ENCODE results near the gene ANKRD13A. TPM values are rescaled to one million over a fixed set of nuclear protein-coding genes. Genes with fewer than 3 reads are reported as not detected.
A peak's percentile ranks its signal among the peaks of the same experiment; 100 is the strongest.
"Not testable (repeated sequence)": the region's sequence is repeated elsewhere in the genome, so short reads cannot be mapped to it uniquely, and the experiment has no call there.

The ANKRD13A gene
- polyA plus RNA-seq, 6 donors from 2014 or later: 65.4 to 95.4 (median 78.7) TPM

GRCh38 chr12:109963743-109964429 is 35.3 kb upstream of the ANKRD13A start:
- no peaks in the 10 kb centered on the region for H3K27me3 Mint-ChIP-seq
- H3K36me3 Mint-ChIP-seq: peaks cover 17 to 18% of the 10 kb centered on the region in 2 donors
- DNase-seq (no peak), ATAC-seq (ENCODE audit: low read depth in 2 of 2) (no peak)
- H3K4me3 Mint-ChIP-seq: no peak overlapping the region
- H3K27ac Mint-ChIP-seq: peak overlapping the region in 5 of 6 donors; percentile 29 to 93 (median 67)
- H3K4me1 Mint-ChIP-seq: peaks cover 0 to 9% (median 3%) of the 10 kb centered on the region in 3 donors
- H3K9me3 Mint-ChIP-seq: no peaks in the 10 kb centered on the region

DNA sequence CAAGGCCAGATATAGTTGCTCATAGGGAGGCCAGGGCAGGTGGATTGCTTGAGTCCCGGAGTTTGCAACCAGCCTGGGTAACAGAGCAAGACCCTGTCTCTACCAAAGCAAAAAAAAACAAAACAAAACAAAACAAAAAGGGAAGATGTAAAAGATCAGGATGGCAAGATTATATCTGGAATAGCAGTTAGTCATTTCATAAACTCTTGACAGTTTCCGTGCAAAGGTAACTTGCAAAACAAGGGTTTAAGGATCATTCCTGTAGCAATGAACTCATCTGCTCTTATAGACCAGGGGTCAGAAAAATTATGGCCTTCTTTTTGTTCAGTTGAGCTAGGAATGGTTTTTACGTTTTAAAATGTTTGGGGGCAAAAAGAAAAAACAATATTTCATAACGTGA is 32.7 kb upstream of the ANKRD13A start:
- peak overlapping the region in 1 of 6 donors; percentile 92 for H3K27ac Mint-ChIP-seq
- no peak overlapping the region for H3K4me3 Mint-ChIP-seq
- H3K36me3 Mint-ChIP-seq: peaks cover 17 to 26% of the 10 kb centered on the region in 2 donors
- ATAC-seq (ENCODE audit: low read depth in 2 of 2) (no peak), DNase-seq (no peak)
- H3K4me1 Mint-ChIP-seq: peaks cover 0 to 9% (median 3%) of the 10 kb centered on the region in 3 donors
- no peaks in the 10 kb centered on the region for H3K27me3 Mint-ChIP-seq
- no peaks in the 10 kb centered on the region for H3K9me3 Mint-ChIP-seq

GRCh38 chr12:109967383-109968031 is 31.7 kb upstream of the ANKRD13A start:
- peaks cover 17 to 26% of the 10 kb centered on the region in 2 donors for H3K36me3 Mint-ChIP-seq
- H3K4me1 Mint-ChIP-seq: peaks cover 0 to 9% (median 3%) of the 10 kb centered on the region in 3 donors
- H3K9me3 Mint-ChIP-seq: no peaks in the 10 kb centered on the region
- H3K27ac Mint-ChIP-seq: peak overlapping the region in 2 of 6 donors; percentile 36 to 44
- H3K27me3 Mint-ChIP-seq: no peaks in the 10 kb centered on the region
- ATAC-seq (ENCODE audit: low read depth in 2 of 2) (no peak), DNase-seq (no peak)
- H3K4me3 Mint-ChIP-seq: no peak overlapping the region

DNA sequence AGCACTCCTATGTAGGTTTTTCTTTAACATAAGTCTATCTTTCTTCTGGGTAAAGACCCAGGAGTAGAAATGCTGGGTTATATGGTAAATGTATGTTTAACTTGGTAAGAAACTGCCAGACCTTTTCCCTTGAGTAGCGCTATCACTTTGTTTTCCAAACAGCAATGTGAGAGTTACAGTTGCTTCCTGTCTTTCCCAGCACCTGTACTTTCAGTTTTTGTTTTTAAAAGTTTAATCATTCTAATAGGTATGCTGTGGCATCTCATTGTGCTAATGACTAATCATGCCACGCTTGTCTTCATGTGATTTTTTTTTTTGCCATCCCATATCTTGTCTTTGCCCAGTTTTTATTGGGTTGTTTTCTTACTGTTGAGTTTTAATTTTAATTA is 31.2 kb upstream of the ANKRD13A start:
- Mint-ChIP-seq H3K27me3 (no peaks in the 10 kb centered on the region), H3K4me3 (no peak overlapping the region), H3K9me3 (no peaks in the 10 kb centered on the region), H3K4me1 (peaks cover 0 to 9% (median 5%) of the 10 kb centered on the region in 3 donors), H3K36me3 (peaks cover 17 to 26% of the 10 kb centered on the region in 2 donors), H3K27ac (peak overlapping the region in 1 of 6 donors; percentile 36)
- no peak for DNase-seq
- ATAC-seq (ENCODE audit: low read depth in 2 of 2): no peak

GRCh38 chr12:109968801-109969200 is 30.4 kb upstream of the ANKRD13A start:
- DNase-seq (no peak), ATAC-seq (ENCODE audit: low read depth in 2 of 2) (no peak)
- H3K27me3 Mint-ChIP-seq: no peaks in the 10 kb centered on the region
- H3K36me3 Mint-ChIP-seq: peaks cover 17 to 26% of the 10 kb centered on the region in 2 donors
- no peak overlapping the region for H3K27ac Mint-ChIP-seq
- H3K9me3 Mint-ChIP-seq: peaks cover 0 to 2% (median 0%) of the 10 kb centered on the region in 7 donors
- no peak overlapping the region for H3K4me3 Mint-ChIP-seq
- peaks cover 7 to 12% (median 11%) of the 10 kb centered on the region in 3 donors for H3K4me1 Mint-ChIP-seq

DNA sequence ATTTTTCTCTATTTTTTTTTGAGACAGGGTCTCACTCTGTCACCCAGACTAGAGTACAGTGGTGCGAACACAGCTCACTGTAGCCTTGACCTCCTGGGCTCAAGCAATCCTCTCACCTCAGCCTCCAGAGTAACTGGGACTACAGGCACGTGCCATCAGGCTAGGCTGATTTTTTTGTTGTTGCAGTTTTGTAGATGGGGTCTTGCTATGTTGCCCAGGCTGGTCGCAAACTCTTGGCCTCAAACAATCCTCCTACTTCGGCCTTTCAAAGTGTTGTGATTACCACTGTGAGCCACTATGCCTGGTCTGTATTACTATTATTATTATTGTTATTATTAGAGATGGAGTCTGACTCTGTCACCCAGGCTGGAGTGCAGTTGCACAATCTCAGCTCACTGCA is 26.4 kb upstream of the ANKRD13A start:
- peaks cover 6 to 15% of the 10 kb centered on the region in 2 donors for H3K36me3 Mint-ChIP-seq
- no peak for DNase-seq

GRCh38 chr12:109981311-109981710 is 17.9 kb upstream of the ANKRD13A start:
- H3K27me3 Mint-ChIP-seq: no peaks in the 10 kb centered on the region
- peaks cover 4 to 19% (median 10%) of the 10 kb centered on the region in 3 donors for H3K4me1 Mint-ChIP-seq
- ATAC-seq (ENCODE audit: low read depth in 2 of 2) (no peak), DNase-seq (no peak)
- H3K27ac Mint-ChIP-seq: peak overlapping the region in 1 of 6 donors; percentile 22
- peaks cover 0 to 6% (median 0%) of the 10 kb centered on the region in 7 donors for H3K9me3 Mint-ChIP-seq
- H3K4me3 Mint-ChIP-seq: no peak overlapping the region
- peaks cover 15 to 27% of the 10 kb centered on the region in 2 donors for H3K36me3 Mint-ChIP-seq

More for the DNA sequence above, 26.4 kb upstream of the ANKRD13A start:
- Mint-ChIP-seq H3K27ac (peak overlapping the region in 2 of 6 donors; percentile 83 to 93), H3K9me3 (peaks cover 0 to 2% (median 0%) of the 10 kb centered on the region in 7 donors), H3K4me3 (no peak overlapping the region), H3K4me1 (peaks cover 6 to 14% (median 8%) of the 10 kb centered on the region in 3 donors), H3K27me3 (no peaks in the 10 kb centered on the region)
- ATAC-seq (ENCODE audit: low read depth in 2 of 2): no peak

GRCh38 chr12:109982210-109982609 is 17.0 kb upstream of the ANKRD13A start:
- peak overlapping the region in 5 of 6 donors; percentile 24 to 95 (median 63) for H3K27ac Mint-ChIP-seq
- peaks cover 0 to 6% (median 0%) of the 10 kb centered on the region in 7 donors for H3K9me3 Mint-ChIP-seq
- DNase-seq (no peak), ATAC-seq (ENCODE audit: low read depth in 2 of 2) (no peak)
- H3K36me3 Mint-ChIP-seq: peaks cover 15 to 27% of the 10 kb centered on the region in 2 donors
- H3K4me3 Mint-ChIP-seq: no peak overlapping the region
- H3K4me1 Mint-ChIP-seq: peaks cover 4 to 19% (median 10%) of the 10 kb centered on the region in 3 donors
- no peaks in the 10 kb centered on the region for H3K27me3 Mint-ChIP-seq

DNA sequence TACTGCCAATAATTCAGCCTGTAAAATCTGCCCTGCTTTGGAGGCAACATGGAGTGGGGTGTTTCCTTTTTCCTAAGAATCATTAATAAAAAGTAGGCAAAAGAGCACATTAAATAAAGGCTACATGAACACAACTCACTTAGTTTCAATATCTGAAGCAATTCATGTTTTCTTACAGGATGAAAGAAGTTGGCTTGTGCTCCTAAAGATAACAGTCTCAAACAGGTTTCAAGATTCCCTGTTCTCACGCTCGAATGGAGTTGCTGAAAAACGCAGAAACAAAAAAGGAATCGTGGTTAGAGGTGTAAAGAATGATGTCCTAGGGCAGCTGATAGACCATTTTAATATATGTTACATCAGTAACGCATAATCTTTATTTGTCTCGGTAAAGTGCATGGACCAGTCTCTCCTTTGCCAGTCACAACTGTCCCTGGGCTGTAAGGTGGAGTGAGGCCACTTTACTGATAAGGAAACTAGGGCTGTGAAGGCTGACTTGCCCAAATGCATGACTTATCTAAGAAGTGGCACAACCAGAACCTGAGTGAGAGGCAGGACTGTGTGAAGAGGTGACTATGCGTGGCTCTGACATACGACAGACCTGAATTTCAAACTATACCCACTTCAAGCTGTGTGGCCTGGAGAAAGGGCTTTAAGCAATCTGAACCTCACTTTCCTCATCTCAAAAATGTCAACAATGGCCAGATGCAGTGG is 15.6 kb upstream of the ANKRD13A start:
- no peak overlapping the region for H3K4me3 Mint-ChIP-seq
- no peaks in the 10 kb centered on the region for H3K27me3 Mint-ChIP-seq
- peaks cover 10 to 21% of the 10 kb centered on the region in 2 donors for H3K36me3 Mint-ChIP-seq
- peak overlapping the region in 2 of 6 donors; percentile 63 to 74 for H3K27ac Mint-ChIP-seq
- peaks cover 4 to 15% (median 10%) of the 10 kb centered on the region in 3 donors for H3K4me1 Mint-ChIP-seq
- no peak for DNase-seq
- H3K9me3 Mint-ChIP-seq: peaks cover 0 to 4% (median 0%) of the 10 kb centered on the region in 7 donors
- ATAC-seq (ENCODE audit: low read depth in 2 of 2): no peak

- Mint-ChIP-seq H3K36me3 (peaks cover 9 to 17% of the 10 kb centered on the region in 2 donors), H3K4me1 (peaks cover 11 to 23% (median 19%) of the 10 kb centered on the region in 3 donors)
- DNase-seq; H3K9me3 Mint-ChIP-seq; H3K27me3 Mint-ChIP-seq; H3K4me3 Mint-ChIP-seq; ATAC-seq (ENCODE audit: low read depth in 2 of 2); H3K27ac Mint-ChIP-seq: not testable (repeated sequence)
Measured at GRCh38 chr12:109986236-109986635, 13.0 kb upstream of the ANKRD13A start.

GRCh38 chr12:109987615-109988014 is 11.6 kb upstream of the ANKRD13A start:
- H3K36me3 Mint-ChIP-seq: peaks cover 6 to 9% of the 10 kb centered on the region in 2 donors
- ATAC-seq (ENCODE audit: low read depth in 2 of 2) (no peak), DNase-seq (no peak)
- no peaks in the 10 kb centered on the region for H3K9me3 Mint-ChIP-seq
- H3K4me3 Mint-ChIP-seq: no peak overlapping the region
- peaks cover 15 to 29% (median 20%) of the 10 kb centered on the region in 3 donors for H3K4me1 Mint-ChIP-seq
- H3K27ac Mint-ChIP-seq: no peak overlapping the region
- no peaks in the 10 kb centered on the region for H3K27me3 Mint-ChIP-seq

- DNase-seq (no peak), ATAC-seq (ENCODE audit: low read depth in 2 of 2) (no peak)
- Mint-ChIP-seq H3K9me3 (no peaks in the 10 kb centered on the region), H3K4me1 (peaks cover 16 to 36% (median 22%) of the 10 kb centered on the region in 3 donors), H3K27me3 (no peaks in the 10 kb centered on the region), H3K4me3 (no peak overlapping the region), H3K36me3 (peaks cover 6 to 9% of the 10 kb centered on the region in 2 donors), H3K27ac (peak overlapping the region in 1 of 6 donors; percentile 39)
Measured at GRCh38 chr12:109988274-109988673, 11.0 kb upstream of the ANKRD13A start.

DNA sequence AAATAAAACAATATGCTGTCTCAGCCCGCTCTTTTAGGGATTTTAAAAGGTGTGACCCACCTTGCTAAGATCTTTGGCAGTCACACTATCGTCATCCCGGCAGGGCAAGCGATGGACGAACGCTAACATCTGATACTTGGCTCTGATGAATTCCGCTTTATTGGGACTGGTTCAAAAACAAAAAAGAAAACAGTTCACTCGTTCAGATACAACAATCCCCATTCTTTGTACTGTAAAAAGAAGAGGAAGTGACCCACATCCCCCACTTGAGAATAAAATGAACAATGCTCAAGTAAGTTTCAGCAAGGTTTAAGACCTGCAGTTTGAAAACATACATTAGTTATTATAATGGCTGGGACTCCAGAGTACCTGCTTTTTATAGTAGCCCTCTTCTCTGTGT is 10.3 kb upstream of the ANKRD13A start:
- ATAC-seq (ENCODE audit: low read depth in 2 of 2) (no peak), DNase-seq (no peak)
- Mint-ChIP-seq H3K36me3 (peaks cover 6 to 9% of the 10 kb centered on the region in 2 donors), H3K9me3 (no peaks in the 10 kb centered on the region), H3K27me3 (no peaks in the 10 kb centered on the region), H3K4me1 (peaks cover 18 to 42% (median 26%) of the 10 kb centered on the region in 3 donors), H3K27ac (peak overlapping the region in 1 of 6 donors; percentile 75), H3K4me3 (no peak overlapping the region)

Measured in naive B cell (primary cell).